Effector memory CD4-positive, alpha-beta T cell (primary cell): ENCODE data around the gene C2orf69.
A peak's percentile ranks its signal among the peaks of the same experiment; 100 is the strongest.

Experiments used
- DNase-seq, 3 donors: peaks; one replicate each; pipeline ENCODE4 v3.0.0-alpha.2; 2020
- H3K27ac ChIP-seq: 2 replicates; pipeline ENCODE4 v1.7.0; 2013; ENCODE audit warnings: mild to moderate bottlenecking, low read length, moderate library complexity; ENCODE audit not compliant: insufficient read depth, poor library complexity, severe bottlenecking
- H3K27me3 ChIP-seq: replicated peaks from 2 replicates; pipeline ENCODE4 v1.7.0; 2013; ENCODE audit warnings: mild to moderate bottlenecking, low read length; ENCODE audit not compliant: insufficient read depth, control insufficient read depth, poor library complexity, severe bottlenecking
- H3K36me3 ChIP-seq: 2 replicates; pipeline ENCODE4 v1.7.0; 2013; ENCODE audit warnings: mild to moderate bottlenecking, low read length, moderate library complexity; ENCODE audit not compliant: control insufficient read depth, insufficient read depth
- H3K4me1 ChIP-seq: 2 replicates; pipeline ENCODE4 v1.7.0; 2013; ENCODE audit warnings: low read length, mild to moderate bottlenecking; ENCODE audit not compliant: control insufficient read depth, insufficient read depth, poor library complexity, severe bottlenecking
- H3K4me3 ChIP-seq: 2 replicates; pipeline ENCODE4 v1.7.0; 2013; ENCODE audit warnings: low read length, low read depth, mild to moderate bottlenecking; ENCODE audit not compliant: insufficient read depth, poor library complexity, severe bottlenecking
- H3K9me3 ChIP-seq: 2 replicates; pipeline ENCODE4 v1.7.0; 2013; ENCODE audit warnings: mild to moderate bottlenecking, low read length, moderate library complexity; ENCODE audit not compliant: control insufficient read depth

Gene C2orf69

DNA sequence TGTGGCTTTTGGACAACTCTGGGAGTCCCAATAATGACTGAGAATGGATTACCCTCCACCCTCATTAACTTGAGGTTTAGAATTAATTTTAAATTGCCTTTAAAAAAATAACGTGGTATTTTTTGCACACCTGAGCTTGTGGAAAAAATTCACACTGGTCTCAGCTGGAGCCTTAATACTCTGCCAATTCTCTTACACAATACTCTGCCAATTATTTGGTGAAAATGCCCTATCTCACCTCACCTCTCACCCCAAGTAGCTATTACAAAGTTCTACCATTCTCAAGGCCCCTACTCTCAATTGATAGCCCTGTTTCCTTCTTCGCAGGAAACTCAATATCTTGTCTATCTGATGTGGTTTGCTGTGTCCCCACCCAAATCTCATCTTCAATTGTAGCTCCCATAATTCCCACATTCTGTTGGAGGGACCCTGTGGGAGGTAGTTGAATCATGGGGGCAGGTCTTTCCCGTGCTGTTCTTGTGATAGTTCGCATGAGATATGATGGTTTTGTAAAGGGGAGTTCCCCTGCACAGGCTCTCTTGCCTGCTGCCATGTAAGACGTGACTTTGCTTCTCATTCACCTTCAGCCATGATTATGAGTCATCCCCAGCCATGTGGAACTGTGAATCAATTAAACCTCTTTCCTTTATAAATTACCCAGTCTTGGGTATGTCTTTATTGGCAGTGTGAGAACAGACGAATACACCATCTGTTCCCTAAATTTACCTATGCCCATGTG lies 27.4 kb upstream of the C2orf69 start:
- Histone ChIP-seq H3K36me3 (no peaks in the 10 kb centered on the region), H3K27ac (no peak overlapping the region), H3K9me3 (no peaks in the 10 kb centered on the region), H3K4me1 (no peaks in the 10 kb centered on the region), H3K4me3 (no peak overlapping the region), H3K27me3 (no peaks in the 10 kb centered on the region)
- DNase-seq: no peak

DNA sequence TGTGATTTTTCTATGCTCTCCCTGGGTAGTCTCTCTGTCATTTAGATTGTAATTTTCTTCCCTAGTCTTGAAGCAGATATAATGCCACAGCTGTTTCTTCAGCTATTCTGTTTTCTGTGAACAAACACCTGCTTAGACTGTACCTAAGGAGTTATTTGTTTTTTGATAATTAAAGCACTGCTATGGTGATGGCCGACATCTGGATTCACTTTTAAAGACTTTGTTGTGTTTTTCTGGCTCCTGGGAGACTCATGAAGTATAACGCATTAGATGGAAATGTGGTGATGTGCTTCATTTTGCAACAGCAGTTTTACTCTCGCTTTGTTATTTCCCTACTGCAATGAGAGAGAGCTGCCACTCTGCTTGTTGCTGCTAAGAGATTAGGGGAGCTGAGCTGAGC lies 15.7 kb upstream of the C2orf69 start:
- DNase-seq: no peak
- Histone ChIP-seq H3K27ac (no peak overlapping the region), H3K4me3 (no peak overlapping the region), H3K27me3 (no peaks in the 10 kb centered on the region), H3K4me1 (no peaks in the 10 kb centered on the region), H3K9me3 (no peaks in the 10 kb centered on the region), H3K36me3 (no peaks in the 10 kb centered on the region)

DNA sequence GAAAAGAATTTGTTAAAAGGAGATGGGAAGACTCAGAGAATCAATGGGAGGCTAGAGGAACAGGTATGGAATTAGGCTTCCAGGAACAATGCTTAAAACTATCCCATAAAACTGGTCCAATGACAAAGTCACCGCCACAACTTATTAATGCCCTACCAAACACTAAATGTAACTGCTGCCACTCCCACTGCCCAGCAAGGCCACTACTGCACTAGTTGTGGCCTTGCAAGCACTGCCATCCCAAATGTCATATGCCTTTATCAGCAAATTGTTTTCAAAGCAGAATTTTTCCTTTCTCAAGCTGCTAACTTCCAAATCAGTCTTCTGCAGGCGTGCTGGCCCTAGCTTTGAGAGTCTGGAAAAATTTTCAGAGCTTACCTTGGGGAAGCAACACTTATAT lies 14.5 kb upstream of the C2orf69 start:
- Histone ChIP-seq H3K4me3 (no peak overlapping the region), H3K36me3 (no peaks in the 10 kb centered on the region), H3K27me3 (no peaks in the 10 kb centered on the region), H3K4me1 (no peaks in the 10 kb centered on the region), H3K9me3 (no peaks in the 10 kb centered on the region), H3K27ac (no peak overlapping the region)
- no peak for DNase-seq

DNA sequence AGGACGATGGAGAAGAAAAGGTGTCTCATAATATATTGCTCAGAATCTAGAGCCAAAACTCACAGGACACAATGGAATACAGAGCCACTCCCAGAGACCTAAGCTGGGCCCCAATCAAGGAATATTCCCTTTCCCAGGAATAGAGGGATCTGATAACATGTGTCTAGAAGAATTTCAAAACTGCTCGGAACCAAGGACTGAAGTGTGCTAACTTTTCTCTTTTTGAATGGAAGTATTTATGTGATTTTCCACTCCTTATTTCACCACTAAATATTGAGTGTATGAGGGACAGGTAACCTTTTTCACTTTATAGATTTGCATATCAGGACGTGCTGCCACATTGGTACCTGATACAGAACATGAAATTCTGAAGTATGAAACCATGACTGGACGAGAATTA lies 9.2 kb upstream of the C2orf69 start:
- Histone ChIP-seq H3K27me3 (no peaks in the 10 kb centered on the region), H3K27ac (no peak overlapping the region), H3K9me3 (no peaks in the 10 kb centered on the region)

DNA sequence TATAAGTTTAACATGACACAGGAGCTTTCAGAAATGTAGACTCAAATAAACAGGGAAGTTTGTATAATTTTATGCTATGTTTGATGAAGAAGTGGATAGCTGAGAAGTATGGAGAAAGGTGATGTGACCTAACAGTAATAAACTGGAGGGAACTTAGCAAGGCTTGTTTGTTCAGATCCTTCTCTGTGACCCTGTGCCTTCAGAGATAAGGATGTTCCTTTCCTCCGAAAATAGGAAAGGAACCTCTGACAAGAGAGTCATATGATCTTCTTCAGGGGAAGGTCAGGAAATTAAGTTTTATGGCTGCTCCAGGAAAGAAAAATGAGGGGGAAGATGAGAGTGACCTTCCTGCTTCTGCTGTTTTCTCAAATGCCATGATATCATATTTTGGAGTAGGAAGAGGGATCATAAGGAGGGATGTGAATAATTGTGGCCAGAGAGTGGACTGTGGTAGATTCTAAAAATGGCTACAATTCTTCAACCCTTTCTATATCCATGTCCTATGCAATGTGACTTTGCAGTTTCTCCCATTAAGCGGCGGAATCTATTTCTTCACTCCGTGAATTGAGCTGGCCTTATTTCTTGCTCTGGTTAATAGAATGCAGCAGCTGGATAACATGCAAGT lies 8.5 kb upstream of the C2orf69 start:
- H3K9me3 ChIP-seq: no peaks in the 10 kb centered on the region
- no peak for DNase-seq
- H3K27ac ChIP-seq: no peak overlapping the region

More for the DNA sequence above, 9.2 kb upstream of the C2orf69 start:
- no peaks in the 10 kb centered on the region for H3K36me3 ChIP-seq
- no peak for DNase-seq
- H3K4me1 ChIP-seq: no peaks in the 10 kb centered on the region
- no peak overlapping the region for H3K4me3 ChIP-seq

DNA sequence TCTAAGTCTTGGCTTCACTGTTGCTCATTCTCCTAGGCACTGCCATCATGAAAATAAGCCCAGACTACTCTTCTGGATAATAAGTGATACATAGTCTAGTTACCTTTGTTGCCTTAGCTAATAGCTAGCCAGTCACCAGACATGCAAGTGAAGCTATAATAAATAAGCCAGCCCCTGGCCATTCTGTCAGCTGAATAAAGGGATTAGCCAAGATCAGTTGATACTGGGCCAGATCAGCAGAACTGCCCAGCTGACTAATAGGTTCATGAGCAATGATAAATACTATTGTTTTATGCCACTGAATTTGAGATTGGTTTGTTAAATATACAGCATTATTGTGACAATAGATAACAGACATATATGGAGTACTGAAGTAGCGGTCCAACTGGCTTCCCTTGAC lies 8.0 kb upstream of the C2orf69 start:
- H3K9me3 ChIP-seq: no peaks in the 10 kb centered on the region
- no peaks in the 10 kb centered on the region for H3K36me3 ChIP-seq
- H3K27me3 ChIP-seq: no peaks in the 10 kb centered on the region
- no peaks in the 10 kb centered on the region for H3K4me1 ChIP-seq
- no peak overlapping the region for H3K27ac ChIP-seq
- no peak for DNase-seq
- no peak overlapping the region for H3K4me3 ChIP-seq

More for the DNA sequence above, 8.5 kb upstream of the C2orf69 start:
- H3K36me3 ChIP-seq: no peaks in the 10 kb centered on the region
- no peaks in the 10 kb centered on the region for H3K4me1 ChIP-seq
- H3K27me3 ChIP-seq: no peaks in the 10 kb centered on the region
- H3K4me3 ChIP-seq: no peak overlapping the region

DNA sequence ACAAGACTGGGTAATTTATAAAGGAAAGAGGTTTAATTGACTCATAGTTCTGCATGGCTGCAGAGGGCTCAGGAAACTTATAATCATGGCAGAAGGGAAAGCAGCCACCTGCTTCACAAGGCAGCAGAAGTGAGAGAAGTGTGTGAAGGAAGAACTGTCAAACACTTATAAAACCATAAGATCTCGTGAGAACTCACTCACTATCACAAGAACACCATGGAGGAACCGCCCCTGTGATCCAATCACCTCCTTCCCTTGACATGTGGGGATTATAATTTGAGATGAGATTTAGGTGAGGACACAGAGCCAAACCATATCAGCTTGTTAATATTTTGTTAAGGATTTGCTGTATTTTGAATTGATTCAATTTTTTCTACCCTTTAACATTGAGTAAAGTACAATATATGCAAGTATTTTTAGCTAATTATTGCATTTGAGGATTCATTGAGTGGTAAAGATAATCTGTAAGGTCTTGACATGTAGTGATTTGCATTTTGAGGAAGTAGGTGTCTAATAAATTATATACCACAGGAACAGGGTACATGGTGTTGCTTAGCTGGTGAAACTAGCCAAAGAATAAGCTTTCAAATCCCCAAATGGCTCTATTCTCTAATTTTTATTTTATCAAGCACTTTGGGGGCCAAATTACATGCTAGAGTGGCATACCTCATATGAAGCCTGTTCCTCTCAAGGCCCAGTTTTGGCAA lies 3.9 kb upstream of the C2orf69 start:
- Histone ChIP-seq H3K27ac (no peak overlapping the region), H3K9me3 (no peaks in the 10 kb centered on the region)
- no peak for DNase-seq

DNA sequence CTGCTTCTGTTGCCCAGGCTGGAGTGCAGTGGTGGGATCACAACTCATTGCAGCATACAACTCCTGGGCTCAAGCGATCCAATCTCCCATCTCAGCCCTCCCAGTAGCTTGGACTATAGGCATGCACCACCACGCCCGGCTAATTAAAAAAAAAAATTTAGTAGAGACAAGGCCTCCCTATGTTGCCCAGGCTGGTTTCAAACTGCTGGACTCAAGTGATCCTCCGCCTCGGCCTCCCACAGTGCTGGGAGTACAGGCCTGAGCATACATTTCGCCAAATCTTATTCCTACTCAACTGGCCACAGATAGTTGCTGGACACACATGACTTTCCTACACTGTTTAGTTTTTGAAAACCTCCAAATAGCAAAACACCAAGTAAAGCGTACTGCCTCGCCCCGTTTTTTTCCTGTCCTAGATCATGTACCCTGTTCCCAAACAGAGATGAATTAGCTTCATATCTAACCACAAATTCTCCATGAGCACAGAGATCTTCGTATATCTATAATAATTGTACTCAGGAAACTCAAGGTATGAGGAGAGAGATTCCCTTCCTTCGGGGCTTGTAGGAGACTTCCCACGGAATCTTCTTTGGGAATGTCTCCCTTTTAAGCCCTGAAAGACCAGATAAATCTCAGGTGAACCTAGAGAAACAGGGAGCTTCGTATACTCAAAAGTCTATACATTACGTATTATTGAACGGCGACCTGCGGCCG lies 598 bp upstream of the C2orf69 start:
- peaks cover 10% of the 10 kb centered on the region for H3K4me1 ChIP-seq
- DNase-seq: no peak
- peak overlapping the region; percentile 83 for H3K27ac ChIP-seq
- H3K36me3 ChIP-seq: no peaks in the 10 kb centered on the region
- H3K9me3 ChIP-seq: no peaks in the 10 kb centered on the region
- no peaks in the 10 kb centered on the region for H3K27me3 ChIP-seq
- H3K4me3 ChIP-seq: peak overlapping the region; percentile 87

More for the DNA sequence above, 3.9 kb upstream of the C2orf69 start:
- Histone ChIP-seq H3K4me1 (peaks cover 1% of the 10 kb centered on the region), H3K27me3 (no peaks in the 10 kb centered on the region), H3K4me3 (no peak overlapping the region), H3K36me3 (no peaks in the 10 kb centered on the region)

DNA sequence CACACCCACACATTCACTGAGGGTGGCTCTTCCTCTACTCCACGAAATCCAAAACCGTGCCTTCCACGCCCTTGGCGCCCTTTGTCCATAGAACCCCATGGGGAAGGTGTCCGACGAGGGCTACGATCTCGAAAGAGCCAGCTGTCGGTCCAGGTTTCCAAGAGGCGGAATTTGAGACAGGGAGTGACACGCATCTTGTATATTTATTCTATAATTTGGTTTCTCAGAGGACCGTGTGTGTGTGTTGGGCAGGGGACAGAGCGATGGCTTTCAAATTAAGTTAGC lies 726 bp downstream of the C2orf69 start:
- peak overlapping the region; percentile 87 for H3K4me3 ChIP-seq
- no peak for DNase-seq
- H3K4me1 ChIP-seq: peaks cover 10% of the 10 kb centered on the region
- peaks cover 3% of the 10 kb centered on the region for H3K36me3 ChIP-seq
- no peaks in the 10 kb centered on the region for H3K27me3 ChIP-seq
- no peaks in the 10 kb centered on the region for H3K9me3 ChIP-seq
- peak overlapping the region; percentile 83 for H3K27ac ChIP-seq
